Gastrocnemius medialis (tissue), 4 donors: ENCODE results near the gene PIGL.

Experiments used
- CTCF ChIP-seq, 5 experiments: fragments of 450-650 bp in 3 of 5; fragments of 200-600 bp in 2 of 5; sonication (generic) in 2 of 5; IDR thresholded peaks in 4 of 5; conservative IDR thresholded peaks in 1 of 5; 1 replicate in 4 of 5; 2 replicates in 1 of 5; pipeline ENCODE4 v1.5.1; 2016 to 2019; ENCODE audit warnings: antibody characterized with exemption in 5 of 5, mild to moderate bottlenecking in 3 of 5, moderate library complexity in 3 of 5
- POLR2A ChIP-seq, 2 donors: fragments of 450-650 bp; IDR thresholded peaks; one replicate each; pipeline ENCODE4 v1.6.1; 2017; ENCODE audit warnings: antibody characterized with exemption in 2 of 2, mild to moderate bottlenecking in 2 of 2, moderate library complexity in 2 of 2

GRCh38 chr17:16297367-16298139 is 80.5 kb downstream of the PIGL start:
- TF ChIP-seq CTCF (IDR thresholded peaks at IDR 0.05 in 4 of 5, conservative IDR thresholded peaks at IDR 0.05 in 1 of 5) = no peak
- TF ChIP-seq POLR2A (IDR thresholded peaks at IDR 0.05) = no peak
